Limb (tissue), 2 donors: Measurements from ENCODE around the gene TPRG1L.
A peak's percentile ranks its signal among the peaks of the same experiment; 100 is the strongest.

Experiments
- DNase-seq, 2 donors: peaks; one replicate each; pipeline ENCODE4 v3.0.0-alpha.2; 2016; ENCODE audit errors: extremely low spot score in 2 of 2

Gene TPRG1L

DNA sequence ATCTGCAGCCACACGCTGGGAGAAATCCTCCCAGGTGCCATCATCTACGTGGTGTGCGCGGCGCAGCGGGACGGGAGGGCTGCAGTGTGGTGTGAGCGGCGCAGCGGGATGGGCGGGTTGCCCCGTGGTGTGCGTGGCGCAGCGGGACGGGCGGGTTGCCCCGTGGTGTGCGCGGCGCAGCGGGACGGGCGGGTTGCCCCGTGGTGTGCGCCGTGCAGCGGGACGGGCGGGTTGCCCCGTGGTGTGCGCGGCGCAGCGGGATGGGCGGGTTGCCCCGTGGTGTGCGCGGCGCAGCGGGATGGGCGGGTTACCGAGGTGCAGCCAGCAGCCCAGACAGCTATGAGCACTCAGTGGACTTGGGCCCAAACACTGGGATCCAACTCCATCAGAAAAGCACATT lies 20.4 kb downstream of the TPRG1L start:
- DNase-seq: no peak

DNA sequence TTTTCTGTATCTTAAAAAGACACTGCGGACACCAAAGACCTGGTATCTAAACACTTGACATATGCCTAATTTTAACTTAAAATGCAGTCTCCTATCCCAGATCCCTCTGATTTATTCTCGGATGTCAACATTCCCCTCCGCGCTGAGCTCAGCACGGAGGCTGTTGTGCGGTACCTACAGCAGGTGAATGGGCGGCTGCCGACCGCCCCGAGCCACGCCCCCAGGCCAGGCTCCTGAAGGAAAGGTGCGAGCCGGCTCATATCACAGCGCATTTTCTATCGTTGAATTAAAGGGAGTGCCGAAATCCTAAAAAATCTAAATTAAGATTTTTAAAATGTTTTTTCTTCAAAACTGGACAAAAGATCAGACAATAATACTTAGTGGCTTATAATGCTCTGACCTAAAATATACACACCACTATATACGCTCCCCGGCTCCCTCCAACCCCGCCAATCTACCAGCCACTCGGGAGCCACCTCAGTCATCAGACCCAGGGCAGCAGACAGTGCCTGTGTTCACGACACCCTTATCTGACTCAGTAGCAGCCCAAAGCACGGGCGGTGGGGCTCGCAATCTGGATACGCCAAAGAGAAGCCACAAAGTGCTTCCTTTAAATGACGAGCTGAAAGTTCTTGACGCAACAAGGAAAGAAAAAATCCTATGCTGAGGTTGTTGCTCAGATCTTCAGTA lies 21.0 kb downstream of the TPRG1L start:
- DNase-seq: no peak

DNA sequence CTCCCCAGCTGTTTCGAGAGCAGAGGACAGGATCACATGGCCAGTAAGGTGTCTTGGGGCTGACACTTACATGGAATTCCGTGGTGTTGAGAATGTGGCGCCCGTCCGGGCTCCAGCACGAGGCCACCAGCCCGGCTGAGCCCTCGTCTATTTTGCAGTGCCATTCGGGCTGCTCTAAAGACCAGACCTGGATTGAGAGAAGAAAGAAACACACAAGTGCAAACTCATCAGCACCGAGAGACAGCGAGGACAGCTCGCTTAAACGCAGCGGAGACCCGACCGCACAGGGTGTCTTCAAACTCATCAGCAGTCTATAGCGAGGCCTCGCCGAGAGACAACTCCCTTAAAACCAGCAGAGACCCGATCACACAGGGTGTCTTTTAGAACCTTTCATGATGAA lies 21.8 kb downstream of the TPRG1L start:
- DNase-seq: no peak

DNA sequence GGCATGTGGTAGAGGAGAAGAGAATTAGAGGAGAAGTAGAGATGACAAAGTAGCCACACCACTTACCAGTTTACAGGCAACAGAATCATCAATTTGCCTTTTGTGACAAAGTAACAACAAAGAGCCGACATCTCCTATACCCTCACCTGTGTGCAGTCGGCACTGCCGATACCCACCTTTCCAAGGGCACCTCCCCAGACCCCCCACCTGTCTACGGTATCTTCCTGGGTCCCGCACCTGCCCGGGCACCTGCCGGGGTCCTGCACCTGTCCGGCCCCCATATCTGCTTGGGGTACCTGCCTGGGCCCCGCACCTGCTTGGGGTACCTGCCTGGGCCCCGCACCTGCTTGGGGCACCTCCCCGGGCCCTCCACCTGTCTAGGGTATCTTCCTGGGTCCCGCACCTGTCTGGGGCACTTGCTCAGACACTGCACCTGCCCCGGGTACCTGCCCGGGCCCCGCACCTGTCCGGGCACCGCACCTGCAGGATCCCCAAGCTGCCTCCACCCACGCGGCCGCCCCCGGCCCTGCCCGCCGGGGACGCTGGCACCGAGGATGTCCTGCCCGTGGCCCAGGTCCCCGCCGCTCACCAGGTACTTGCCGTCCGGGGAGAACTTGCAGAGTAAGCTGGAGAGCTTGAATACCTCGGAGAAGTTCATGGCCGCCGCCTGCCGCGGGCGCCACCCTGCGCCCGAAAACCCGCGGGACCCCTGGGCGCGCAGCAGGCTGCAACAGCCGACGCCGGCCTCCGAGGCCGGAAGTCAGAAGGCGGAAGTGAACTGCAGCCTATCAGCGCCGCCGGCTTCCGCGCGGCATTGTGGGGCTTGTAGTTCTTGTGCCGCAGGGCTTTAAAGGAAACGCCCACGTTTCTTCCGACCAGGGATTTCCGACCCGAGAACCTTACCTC lies 24.8 kb downstream of the TPRG1L start, which contains the start of gene WRAP73:
TSS of gene WRAP73 (minus strand) at position 762 of the 906 bp plus-strand sequence. CDS start at position 658, 104 bp downstream.
- DNase-seq: peak; percentile 87 to 91

DNA sequence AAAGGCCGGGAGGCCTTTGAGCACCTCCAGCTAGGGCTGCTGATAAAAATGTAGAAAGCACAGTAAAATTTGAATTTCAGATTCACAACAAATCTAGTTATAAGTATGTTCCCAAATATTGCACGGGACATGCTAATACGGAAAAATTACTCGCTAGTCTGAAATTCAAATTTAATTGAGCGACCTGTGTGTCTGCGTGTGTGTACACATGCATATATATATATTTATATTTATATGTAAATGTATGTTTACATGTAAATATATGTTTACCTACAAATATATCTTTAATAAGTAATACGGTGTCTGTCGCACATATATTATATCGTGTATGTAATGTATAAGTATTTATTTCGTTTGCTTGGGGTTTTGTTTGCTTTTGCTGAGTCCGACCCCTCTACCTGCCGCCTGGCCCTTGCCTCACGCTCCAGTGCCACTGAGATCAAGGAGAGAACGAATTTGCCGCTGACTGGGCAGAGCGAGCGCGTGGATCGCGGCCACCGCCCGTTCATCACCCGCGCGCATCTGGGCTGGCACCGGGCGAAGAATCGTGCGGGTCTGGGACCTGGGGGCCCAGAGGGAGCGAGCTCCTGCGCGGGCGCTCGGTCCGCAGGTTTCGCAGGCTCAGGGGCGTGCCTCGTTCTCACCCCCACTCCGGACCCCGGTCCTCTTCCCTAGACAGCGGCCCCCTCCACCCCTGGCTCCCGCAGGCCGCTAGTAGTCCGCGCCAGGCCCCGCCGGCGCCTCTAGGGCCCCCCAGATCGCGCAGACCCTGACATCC lies 25.6 kb downstream of the TPRG1L start:
- DNase-seq: no peak

DNA sequence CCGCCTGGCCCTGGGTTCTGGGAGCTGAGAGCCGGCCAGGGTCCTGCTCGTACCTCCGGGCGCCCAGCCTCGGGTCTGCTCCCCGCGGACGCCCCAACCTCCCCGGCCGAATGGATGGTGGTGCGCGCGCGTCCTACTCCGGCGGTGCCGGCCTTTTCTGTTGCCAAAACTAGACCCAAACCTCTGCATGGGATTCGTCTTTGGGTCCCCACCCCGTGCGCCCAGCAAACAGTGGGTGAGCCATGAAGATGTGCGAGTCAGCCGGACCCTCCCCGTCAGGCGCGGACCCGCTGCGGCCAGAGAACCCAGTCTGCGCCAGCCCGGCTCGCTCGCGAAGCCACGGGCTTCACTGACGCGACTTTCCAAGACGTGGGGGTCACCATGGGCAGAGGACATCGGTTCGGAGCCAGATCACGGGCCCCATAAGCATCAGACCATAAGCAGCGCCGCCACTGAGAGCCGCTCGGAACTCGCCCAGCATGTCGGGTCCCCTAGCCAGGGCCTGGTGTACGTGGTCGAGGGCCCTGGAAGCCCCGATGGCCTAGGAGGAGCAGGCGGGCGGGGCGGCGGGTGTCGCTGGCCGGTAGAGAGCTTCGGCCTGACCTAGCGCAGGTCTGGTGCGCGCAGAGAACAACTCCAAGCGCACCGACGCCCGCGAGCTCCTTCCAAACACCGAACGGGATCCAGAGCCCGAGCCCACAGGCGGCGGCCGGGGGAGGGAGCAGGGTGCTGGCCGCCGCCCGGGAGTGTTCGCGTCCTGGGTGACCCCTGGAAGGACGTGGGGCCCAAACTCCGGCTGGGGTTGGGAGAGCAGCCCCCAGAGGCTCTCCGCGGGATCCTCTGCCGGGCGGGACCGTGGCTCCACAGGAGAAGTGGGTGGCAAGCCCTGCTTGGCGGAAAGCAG lies 26.5 kb downstream of the TPRG1L start:
- no peak for DNase-seq

DNA sequence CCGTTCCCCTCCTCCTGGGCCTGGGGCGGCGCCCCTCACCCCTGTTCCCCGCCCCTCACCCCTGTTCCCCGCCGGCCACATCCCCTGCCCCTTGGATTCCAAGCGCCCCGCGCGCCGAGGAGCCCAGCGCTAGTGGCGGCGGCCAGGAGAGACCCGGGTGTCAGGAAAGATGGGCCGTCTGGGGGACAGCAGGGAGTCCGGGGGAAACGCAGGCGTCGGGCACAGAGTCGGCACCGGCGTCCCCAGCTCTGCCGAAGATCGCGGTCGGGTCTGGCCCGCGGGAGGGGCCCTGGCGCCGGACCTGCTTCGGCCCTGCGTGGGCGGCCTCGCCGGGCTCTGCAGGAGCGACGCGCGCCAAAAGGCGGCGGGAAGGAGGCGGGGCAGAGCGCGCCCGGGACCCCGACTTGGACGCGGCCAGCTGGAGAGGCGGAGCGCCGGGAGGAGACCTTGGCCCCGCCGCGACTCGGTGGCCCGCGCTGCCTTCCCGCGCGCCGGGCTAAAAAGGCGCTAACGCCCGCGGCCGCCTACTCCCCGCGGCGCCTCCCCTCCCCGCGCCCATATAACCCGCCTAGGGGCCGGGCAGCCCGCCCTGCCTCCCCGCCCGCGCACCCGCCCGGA lies 27.2 kb downstream of the TPRG1L start, which contains the start of gene TP73:
TSS of gene TP73 (plus strand) at position 587 of the 618 bp plus-strand sequence. CDS start 29,850 bp downstream, outside the sequence.
- DNase-seq: no peak

DNA sequence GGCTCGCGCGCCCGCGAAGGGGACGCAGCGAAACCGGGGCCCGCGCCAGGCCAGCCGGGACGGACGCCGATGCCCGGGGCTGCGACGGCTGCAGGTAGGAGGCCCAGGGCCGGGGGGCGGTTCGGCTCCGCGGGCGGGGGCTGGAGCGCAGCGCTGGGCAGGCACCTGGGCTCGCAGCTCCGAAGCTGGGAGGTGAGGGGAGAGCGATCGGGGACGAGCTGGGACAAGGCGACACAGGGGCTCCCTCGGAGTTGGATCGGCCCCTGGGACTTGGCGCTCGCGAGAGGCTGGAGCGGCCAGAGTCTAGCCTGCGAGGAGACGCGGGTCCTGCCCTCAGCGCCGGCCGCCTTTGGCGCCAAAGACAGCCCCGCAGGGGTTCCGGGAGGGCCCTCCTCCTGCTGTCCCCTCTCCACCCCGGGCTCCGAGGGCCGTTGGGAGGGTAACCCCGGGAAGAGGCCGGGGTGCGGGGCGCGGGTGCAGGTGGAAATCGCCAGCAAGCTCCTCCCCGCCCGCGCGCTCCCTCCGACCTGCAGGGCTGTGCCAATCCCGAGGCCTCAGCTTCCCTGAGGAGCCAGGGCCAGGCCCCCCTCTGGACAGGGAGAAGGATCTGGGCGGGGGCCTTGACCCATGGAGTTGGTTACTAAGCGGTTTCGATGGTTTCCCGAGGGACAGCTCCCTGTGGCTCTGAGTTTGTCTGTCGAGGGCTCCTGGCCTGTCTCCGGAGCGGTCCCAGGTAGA lies 27.9 kb downstream of the TPRG1L start:
- DNase-seq: no peak

DNA sequence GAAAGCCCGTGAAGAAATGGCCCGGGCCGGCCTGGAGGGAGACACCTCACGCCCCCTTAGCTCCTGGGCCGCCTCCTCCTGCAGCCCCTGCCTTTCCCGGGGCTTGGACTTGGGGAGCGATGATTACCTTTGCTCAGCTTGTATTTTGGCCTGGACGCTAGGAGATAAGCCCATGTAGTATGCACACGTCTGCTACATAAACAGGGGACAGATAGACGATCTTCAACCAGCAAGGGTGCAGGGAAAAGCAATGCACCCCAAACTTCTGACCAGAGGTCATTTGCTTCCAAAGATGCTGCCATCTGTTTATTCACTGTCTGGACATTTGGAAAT lies 28.4 kb downstream of the TPRG1L start:
- no peak for DNase-seq

DNA sequence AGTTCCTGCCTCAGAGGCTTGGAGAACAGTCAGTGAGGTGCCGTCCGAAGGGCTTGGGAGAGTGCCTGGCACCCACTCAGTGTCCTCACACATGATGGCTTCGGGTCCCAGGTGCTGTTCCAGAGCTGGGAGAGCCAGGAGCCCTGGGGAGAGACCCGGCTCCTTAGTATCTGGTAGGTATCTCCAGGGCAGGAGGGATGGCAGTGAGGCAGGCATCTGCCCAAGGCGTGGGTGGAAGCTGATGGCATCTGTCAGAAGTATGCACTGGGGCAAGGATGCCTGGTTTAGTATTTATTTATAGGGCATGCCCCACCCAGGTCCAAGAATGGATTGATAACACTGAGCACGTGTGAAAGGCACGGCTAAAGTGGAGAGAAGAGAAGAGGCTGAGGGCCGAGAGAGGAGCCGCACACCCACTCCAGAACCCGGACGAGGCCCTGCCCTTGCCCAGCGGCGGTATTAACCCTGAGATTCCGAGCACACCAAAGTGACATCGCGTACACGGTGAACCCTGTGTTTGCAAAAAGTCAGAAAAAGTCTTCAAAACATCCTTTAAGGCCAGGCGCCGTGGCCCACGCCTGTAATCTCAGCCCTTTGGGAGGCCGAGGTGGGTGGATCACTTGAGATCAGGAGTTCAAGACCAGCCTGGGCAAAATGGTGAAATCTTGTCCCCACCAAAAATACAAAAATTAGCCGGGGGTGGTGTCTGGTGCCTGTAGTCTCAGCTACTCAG lies 29.9 kb downstream of the TPRG1L start:
- no peak for DNase-seq

DNA sequence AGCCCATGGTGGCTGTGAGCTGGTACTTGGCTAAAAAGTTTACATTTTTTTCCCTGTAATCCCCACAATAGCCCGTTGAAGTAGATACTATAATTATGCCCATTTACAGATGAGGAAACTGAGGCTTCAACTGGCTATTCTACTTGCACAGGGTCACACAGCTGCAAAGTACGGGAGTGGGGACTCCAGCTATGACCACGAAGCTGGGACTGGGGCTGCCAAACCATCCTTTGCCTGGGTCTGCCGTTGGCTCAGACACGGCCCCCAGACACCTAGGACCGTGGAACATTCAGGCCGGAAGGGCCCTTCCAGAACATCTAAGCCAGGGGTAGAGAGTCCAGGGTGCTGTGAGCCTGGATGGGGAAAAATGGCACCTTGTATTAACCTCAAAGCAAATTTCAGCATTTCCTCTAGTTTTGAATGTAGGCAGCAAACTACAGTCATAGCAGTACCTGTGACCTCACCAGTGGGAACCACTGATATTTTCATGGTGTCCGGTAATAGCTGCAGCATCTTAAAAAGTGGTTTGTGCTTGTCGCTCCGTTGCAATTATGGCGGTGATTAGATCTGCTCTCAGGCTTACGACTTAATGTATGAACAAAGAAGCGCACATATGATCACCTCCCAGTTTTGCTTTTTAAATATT lies 31.8 kb downstream of the TPRG1L start:
- DNase-seq: no peak

DNA sequence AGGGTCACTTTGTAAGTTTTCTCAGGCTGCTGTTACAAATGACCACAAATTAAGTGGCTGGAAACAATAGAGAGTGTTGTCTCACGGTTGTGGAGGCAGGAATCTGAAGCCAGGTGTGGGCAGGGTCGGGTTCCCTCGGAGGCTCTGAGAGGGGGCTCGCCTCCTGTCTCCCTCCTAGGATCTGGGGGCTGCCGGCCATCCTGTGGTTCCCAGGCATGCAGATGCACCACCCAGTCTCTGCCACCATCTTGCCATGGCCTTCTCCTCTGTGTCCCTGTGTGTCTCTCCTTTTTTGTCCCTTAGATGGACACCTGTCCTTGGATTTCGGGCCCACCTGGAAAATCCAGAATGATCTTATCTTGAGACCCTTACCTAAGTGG lies 32.3 kb downstream of the TPRG1L start:
- DNase-seq: no peak

DNA sequence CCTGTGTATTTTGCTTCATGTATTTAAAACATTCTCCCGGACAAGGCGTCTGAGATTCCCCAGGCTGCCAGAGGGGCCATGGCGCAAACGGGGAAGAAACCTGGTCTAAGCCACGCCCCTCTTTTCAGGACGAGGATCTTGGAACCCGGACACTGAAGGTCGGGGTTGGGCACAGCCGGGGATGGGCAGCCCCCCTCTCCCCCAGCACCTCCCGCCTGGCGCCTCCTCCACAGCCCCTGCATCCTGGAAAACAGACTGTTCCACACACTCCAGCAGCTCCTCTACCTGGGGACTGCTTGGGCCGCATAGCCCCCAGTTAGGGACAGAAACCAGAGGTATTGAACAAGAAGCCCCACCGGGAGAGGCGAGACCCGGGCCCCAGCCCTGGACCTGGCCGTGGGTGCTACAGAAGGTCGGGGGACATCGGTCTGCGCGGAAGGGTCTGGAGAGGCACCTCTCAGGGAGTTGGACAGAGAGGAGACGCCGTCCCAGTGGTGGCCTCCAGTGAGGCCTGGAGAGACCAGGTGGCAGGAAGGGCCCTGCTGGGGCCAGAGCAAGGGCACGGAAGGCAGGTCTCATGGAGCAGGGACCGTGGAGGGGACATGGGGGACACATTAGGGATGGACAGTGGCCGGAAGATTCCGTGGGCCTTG lies 32.9 kb downstream of the TPRG1L start:
- DNase-seq: no peak

DNA sequence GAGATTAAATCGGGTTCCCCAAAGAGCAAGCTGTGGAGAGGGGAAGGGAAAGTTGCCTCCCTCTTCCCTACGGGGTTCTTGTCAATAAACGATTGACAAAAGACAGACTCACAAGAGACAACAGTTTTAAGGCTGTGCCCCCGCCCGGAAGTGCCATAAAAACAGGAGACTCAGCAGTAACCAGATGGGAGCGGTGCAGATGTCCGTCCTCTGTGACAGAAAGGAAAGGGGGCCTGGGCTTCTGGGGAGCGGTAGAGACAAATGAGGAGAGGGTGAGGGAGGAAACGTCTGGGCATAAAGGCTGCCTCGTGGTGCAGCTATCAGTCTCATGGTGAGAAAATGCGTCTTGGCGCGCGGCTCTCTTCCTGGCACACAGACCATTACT lies 33.4 kb downstream of the TPRG1L start:
- no peak for DNase-seq

DNA sequence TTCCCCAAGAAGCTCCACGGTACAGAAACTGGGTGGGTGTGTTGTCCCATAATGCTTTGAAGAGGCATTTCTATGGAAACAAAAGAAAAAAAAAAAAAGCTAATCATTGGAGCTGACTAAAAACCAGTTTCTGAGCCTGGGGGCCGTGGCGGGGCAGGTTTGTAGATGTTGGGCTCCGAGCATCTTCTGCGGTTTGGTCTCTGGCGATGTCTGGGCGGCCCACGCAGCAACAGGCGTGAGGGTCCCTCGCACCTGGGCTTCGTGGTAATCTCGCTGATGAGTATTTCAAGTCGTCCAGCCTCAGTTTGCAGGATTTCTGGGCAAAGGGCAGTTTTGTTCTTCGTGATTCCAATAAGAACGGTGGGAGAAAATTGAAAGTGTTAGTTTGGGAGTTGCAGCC lies 34.3 kb downstream of the TPRG1L start:
- no peak for DNase-seq

DNA sequence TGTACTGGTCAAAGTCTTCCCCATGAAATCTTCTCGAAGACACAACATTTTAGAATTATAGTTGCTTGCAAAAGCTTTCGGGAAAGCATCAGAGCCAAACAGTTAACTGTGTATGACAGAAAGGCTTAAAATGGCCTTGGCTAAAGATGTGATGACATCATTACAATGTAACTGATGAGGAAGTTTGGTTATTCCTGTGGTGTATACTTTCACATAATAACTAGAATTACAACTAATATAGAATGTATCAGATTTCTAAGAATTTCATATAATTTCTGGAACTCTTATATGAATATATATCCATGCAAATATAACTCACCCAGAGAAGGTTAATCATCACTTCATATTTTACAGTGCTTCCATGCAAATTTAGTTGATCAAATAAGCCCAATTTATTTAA lies 35.9 kb downstream of the TPRG1L start:
- DNase-seq: no peak

DNA sequence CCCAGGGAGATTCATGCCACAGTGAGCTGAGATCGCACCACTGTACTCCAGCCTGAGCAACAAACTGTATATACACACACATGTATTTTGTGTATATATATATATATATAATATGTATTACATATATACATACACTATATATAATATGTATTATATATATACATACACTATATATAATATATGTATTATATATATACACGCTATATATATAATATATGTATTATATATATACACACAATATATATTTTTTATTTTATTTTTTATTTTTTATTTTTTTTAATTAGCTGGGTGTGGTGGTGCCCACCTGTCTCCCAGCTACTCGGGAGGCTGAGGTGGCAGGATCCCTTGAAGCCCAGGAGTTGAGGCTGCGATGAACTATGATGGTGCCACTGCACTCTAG lies 36.8 kb downstream of the TPRG1L start:
- no peak for DNase-seq

DNA sequence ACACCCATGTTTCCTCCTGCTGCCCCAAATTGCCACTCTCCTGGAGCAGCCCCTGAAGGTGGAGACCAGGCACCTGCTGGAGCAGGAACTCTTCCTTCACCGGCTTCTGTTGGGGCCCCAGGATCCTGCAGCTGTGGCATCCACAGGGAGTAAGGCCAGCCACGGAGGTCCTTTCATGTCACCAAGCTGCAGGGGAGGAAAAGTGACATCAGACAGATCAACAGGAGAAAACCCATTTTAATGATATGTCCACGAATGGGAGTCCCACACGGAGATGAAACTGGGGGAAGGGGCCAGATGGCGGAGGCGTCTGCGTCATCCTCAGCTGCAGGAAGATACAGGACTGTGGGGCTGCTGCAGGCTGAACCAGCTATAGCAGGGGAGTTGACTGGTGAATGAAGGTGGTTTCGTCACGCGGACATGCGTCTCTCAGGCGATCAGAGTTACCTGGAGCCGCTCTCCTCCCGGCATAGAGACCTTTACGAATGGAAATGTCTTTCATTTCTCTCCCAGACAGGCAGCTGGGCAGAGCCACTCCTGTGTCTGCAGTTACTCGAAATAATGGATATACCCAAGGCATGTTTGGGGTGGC lies 37.4 kb downstream of the TPRG1L start:
- DNase-seq: no peak
